K562 (cell line): ENCODE measurements around the gene MAGEL2. TPM values are rescaled to one million over a fixed set of nuclear protein-coding genes. Genes with fewer than 3 reads are reported as not detected.

Source experiments
- ATAC-seq: fragments of 200-7000 bp; cut with Tn5 transposase; 3 replicates; pipeline ENCODE4 v1.9.1; 2020; ENCODE audit warnings: moderate library complexity
- BruUV-seq: library from RNA; stranded (reverse); fragments of 400-500 nt; replicated peaks from 2 replicates; lab custom pipeline; 2021; lab: Mats Ljungman, UMichigan
- CTCF ChIA-PET: fragments of 300-600 bp; formaldehyde crosslinking; extraction: SDS; loops from one replicate; lab custom pipeline; 2021; ENCODE audit warnings: low intra/inter-chr PET ratio; lab: Yijun Ruan, JAX
- POLR2A ChIA-PET: fragments of 300-600, 350-650 bp; sonication (Branson Sonifier 250); formaldehyde crosslinking; extraction: SDS; loops from one replicate; lab custom pipeline; 2021; ENCODE audit warnings: antibody characterized with exemption, inconsistent platforms; lab: Yijun Ruan, JAX
- DNase-seq, 4 experiments: peaks; one replicate each; pipeline versions ENCODE4 v3.0.0 to v3.0.0-alpha.2; 2011 to 2018; ENCODE audit warnings: low spot score in 3 of 4, mixed read lengths in 3 of 4; ENCODE audit errors: extremely low read depth in 1 of 4
- FAIRE-seq: peaks from 2 replicates; lab custom pipeline; 2011; peaks lifted over from hg19 to GRCh38; lab: Jason Lieb, UNC
- H2AFZ ChIP-seq: 2 replicates; pipeline ENCODE4 v1.6.0; 2011; ENCODE audit warnings: low read depth, low read length, control low read depth, inconsistent platforms
- H3K27ac ChIP-seq: fragments of 200-600 bp; 3 replicates; pipeline ENCODE4 v1.8.0; 2011; ENCODE audit warnings: low read depth, mild to moderate bottlenecking, control low read depth, inconsistent platforms, low read length, moderate library complexity, mixed read lengths; ENCODE audit errors: extremely low read depth
- H3K27me3 ChIP-seq, 2 experiments: fragments of 300-600 bp in 1 of 2; 2 replicates in 1 of 2; 3 replicates in 1 of 2; pipeline versions ENCODE4 v1.6.0 to v1.8.0; 2011; ENCODE audit warnings: inconsistent platforms in 2 of 2, low read length in 2 of 2, mild to moderate bottlenecking in 1 of 2, mixed read lengths in 1 of 2, moderate library complexity in 1 of 2; ENCODE audit not compliant: control insufficient read depth in 2 of 2, insufficient read depth in 2 of 2
- H3K36me3 ChIP-seq: fragments of 300-600 bp; 3 replicates; pipeline ENCODE4 v1.8.0; 2011; ENCODE audit warnings: mild to moderate bottlenecking, low read length, inconsistent platforms; ENCODE audit not compliant: control insufficient read depth, insufficient read depth
- H3K4me1 ChIP-seq, 2 experiments: fragments of 200-600 bp in 1 of 2; replicated peaks in 1 of 2; 2 replicates in 1 of 2; 3 replicates in 1 of 2; pipeline versions ENCODE4 v1.5.1 to v1.8.0; 2011; ENCODE audit warnings: inconsistent platforms in 2 of 2, low read length in 2 of 2, mild to moderate bottlenecking in 1 of 2, mixed read lengths in 1 of 2, moderate library complexity in 1 of 2; ENCODE audit not compliant: control insufficient read depth in 2 of 2, insufficient read depth in 2 of 2
- H3K4me2 ChIP-seq: 2 replicates; pipeline ENCODE4 v1.6.1; 2011; ENCODE audit warnings: low read length, control low read depth, inconsistent platforms, mixed read lengths; ENCODE audit not compliant: insufficient read depth
- H3K4me3 ChIP-seq: fragments of 200-600 bp; sonication (generic), shearing (Covaris generic); 2 replicates; pipeline ENCODE4 v1.5.1; 2016; ENCODE audit warnings: control low read depth, inconsistent platforms
- H3K79me2 ChIP-seq: fragments of 200-600 bp; 3 replicates; pipeline ENCODE4 v1.8.0; 2011; ENCODE audit warnings: low read length, inconsistent platforms; ENCODE audit not compliant: control insufficient read depth, insufficient read depth
- H3K9ac ChIP-seq, 2 experiments: 2 replicates each; pipeline versions ENCODE4 v1.6.0 to v1.6.1; 2011; ENCODE audit warnings: low read depth in 2 of 2, low read length in 2 of 2, control low read depth in 1 of 2, inconsistent platforms in 1 of 2, mild to moderate bottlenecking in 1 of 2, mixed read lengths in 1 of 2; ENCODE audit not compliant: insufficient read depth in 1 of 2
- H3K9me1 ChIP-seq: one replicate; pipeline ENCODE4 v1.6.0; 2011; ENCODE audit warnings: inconsistent platforms, mild to moderate bottlenecking, low read length, moderate library complexity; ENCODE audit not compliant: control insufficient read depth, insufficient read depth
- H3K9me3 ChIP-seq: replicated peaks from 2 replicates; pipeline ENCODE4 v1.5.1; 2011; ENCODE audit warnings: low read depth, low read length, inconsistent platforms; ENCODE audit not compliant: control insufficient read depth, insufficient read depth
- H4K20me1 ChIP-seq: replicated peaks from 2 replicates; pipeline ENCODE4 v1.6.1; 2011; ENCODE audit warnings: low read length, inconsistent platforms, mixed read lengths; ENCODE audit not compliant: control insufficient read depth, insufficient read depth
- CEBPG ChIP-seq, 3 experiments: fragments of 200-800 bp in 1 of 3; sonication (Bioruptor generic) in 1 of 3; sonication (generic) in 1 of 3; formaldehyde crosslinking in 1 of 3; IDR thresholded peaks in 2 of 3; conservative IDR thresholded peaks in 1 of 3; 2 replicates each; pipeline versions ENCODE4 v1.6.1 to v1.8.0; 2016 to 2022; ENCODE audit warnings: missing compliant biosample characterization in 2 of 3, missing genetic modification characterization in 2 of 3, mild to moderate bottlenecking in 1 of 3, missing genetic modification reagents in 1 of 3
- E4F1 ChIP-seq: fragments of 250-450 bp; sonication (Bioruptor Pico); IDR thresholded peaks from 2 replicates; pipeline ENCODE4 v1.5.0; 2021; ENCODE audit warnings: mild to moderate bottlenecking, borderline replicate concordance
- HCFC1 ChIP-seq: IDR thresholded peaks from 2 replicates; pipeline ENCODE4 v1.6.1; 2012; ENCODE audit warnings: low read depth, low read length, improper control_type of control experiment
- WGBS: fragments of 100-300 bp; shearing (Covaris generic); methylation state at CpG from one replicate; pipeline ENCODE4 v1.1.6; 2016; ENCODE audit warnings: low coverage, mixed read lengths; ENCODE audit not compliant: insufficient coverage; ENCODE audit errors: missing lambda C conversion rate; 5-methylcytosine and 5-hydroxymethylcytosine counted together
- in situ Hi-C: fragments of 300-500 bp; cut with MboI; formaldehyde crosslinking; loops from 4 replicates; pipeline ENCODE4 v1.15.0; 2018; ENCODE audit warnings: inconsistent platforms, mixed read lengths
- intact Hi-C: fragments of 100-400 bp; cut with micrococcal nuclease; formaldehyde crosslinking; loops from 2 replicates; pipeline ENCODE4 v1.14.2; 2022
- polyA plus RNA-seq, 8 experiments: library from polyadenylated mRNA; depleted of rRNA in 4 of 8; stranded (reverse) in 5 of 8; unstranded in 3 of 8; fragments of >200 nt; fragmentation: Nextera tagmentation in 2 of 8; fragmentation: Illumina TruSeq in 1 of 8; extraction: Ambion mirVana in 2 of 8; extraction: Trizol in 1 of 8; gene quantifications; 2 replicates each; pipeline versions ENCODE4 v1.2.1 to v1.2.3, GENCODE V29; 2011 to 2014; ENCODE audit warnings: inconsistent platforms in 1 of 8, missing spikeins in 1 of 8
- total RNA-seq, 7 experiments: library from RNA; depleted of rRNA in 6 of 7; stranded (reverse); fragments of >200 nt in 6 of 7; fragmentation: Illumina TruSeq in 2 of 7; extraction: Trizol in 2 of 7; gene quantifications; 2 replicates each; pipeline versions ENCODE4 v1.2.1 to v1.2.3, GENCODE V29; 2011 to 2021; ENCODE audit warnings: low replicate concordance in 1 of 7

MAGEL2 gene
- total and polyA plus RNA-seq, 9 of the 15 experiments (the other 6 are each of a cell fraction or from before 2014, with no cell fraction given), result not detected

GRCh38 chr15:23694592-23694991 is 46.9 kb upstream of the MAGEL2 start:
- H3K9ac ChIP-seq, result no peak overlapping the region
- H3K36me3 ChIP-seq, result no peaks in the 10 kb centered on the region
- H3K9me1 ChIP-seq, result no peaks in the 10 kb centered on the region
- H4K20me1 ChIP-seq, result no peaks in the 10 kb centered on the region
- WGBS, result 0% methylated on average over 1 of the region's 1 CpG
- ChIA-PET POLR2A (no interaction called here), CTCF (no interaction called here)
- H3K4me2 ChIP-seq, result no peak overlapping the region
- H3K27me3 ChIP-seq, result no peaks in the 10 kb centered on the region
- 0 out of 2 replicates have a peak, but pooled peaks cover 1% of the 10 kb centered on the region for H3K9me3 ChIP-seq
- no TSS peak for BruUV-seq
- H2AFZ ChIP-seq, result no peak overlapping the region
- no peak overlapping the region for H3K27ac ChIP-seq
- DNase-seq (no peak), FAIRE-seq (no peak), ATAC-seq (no peak)
- H3K4me3 ChIP-seq, result no peak overlapping the region
- in situ Hi-C loops (no loop called here), intact Hi-C loops (no loop called here)
- no peaks in the 10 kb centered on the region for H3K4me1 ChIP-seq
- H3K79me2 ChIP-seq, result no peaks in the 10 kb centered on the region
- no peak for TF ChIP-seq E4F1 (CRISPR knock-in tag)
- TF ChIP-seq HCFC1, result no peak
- no peak for TF ChIP-seq CEBPG (CRISPR knock-in tag; IDR thresholded peaks at IDR 0.05)
- TF ChIP-seq CEBPG (tag; conservative IDR thresholded peaks at IDR 0.05 in 1 of 2, IDR thresholded peaks at IDR 0.05 in 1 of 2), result peak in 1 of 2 experiments; percentile 29; a peak in 1 of 4 replicates
